ENCODE measurements around the gene POGLUT3.

DNA sequence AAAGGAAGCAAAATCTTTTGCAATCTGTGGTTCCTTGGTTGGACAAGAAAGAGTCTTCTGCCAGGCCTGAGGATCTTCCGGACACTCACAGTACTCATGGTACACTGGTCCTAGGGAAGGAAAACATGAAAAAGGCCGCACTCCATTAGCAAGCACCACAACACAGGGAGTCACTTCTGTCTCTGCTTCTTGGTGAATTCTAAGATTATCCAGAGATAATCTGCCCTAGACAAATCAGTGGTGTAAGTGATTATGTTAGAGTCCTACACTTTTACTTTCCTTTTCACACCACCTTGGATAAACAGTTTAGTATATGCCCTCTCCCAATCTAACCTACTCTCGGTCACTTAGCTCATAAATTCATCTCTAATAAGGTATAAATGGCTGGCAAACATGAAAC, 11.9 kb downstream of the POGLUT3 start:
- TF ChIP-seq, protein P1, sequence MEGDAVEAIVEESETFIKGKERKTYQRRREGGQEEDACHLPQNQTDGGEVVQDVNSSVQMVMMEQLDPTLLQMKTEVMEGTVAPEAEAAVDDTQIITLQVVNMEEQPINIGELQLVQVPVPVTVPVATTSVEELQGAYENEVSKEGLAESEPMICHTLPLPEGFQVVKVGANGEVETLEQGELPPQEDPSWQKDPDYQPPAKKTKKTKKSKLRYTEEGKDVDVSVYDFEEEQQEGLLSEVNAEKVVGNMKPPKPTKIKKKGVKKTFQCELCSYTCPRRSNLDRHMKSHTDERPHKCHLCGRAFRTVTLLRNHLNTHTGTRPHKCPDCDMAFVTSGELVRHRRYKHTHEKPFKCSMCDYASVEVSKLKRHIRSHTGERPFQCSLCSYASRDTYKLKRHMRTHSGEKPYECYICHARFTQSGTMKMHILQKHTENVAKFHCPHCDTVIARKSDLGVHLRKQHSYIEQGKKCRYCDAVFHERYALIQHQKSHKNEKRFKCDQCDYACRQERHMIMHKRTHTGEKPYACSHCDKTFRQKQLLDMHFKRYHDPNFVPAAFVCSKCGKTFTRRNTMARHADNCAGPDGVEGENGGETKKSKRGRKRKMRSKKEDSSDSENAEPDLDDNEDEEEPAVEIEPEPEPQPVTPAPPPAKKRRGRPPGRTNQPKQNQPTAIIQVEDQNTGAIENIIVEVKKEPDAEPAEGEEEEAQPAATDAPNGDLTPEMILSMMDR (IDR thresholded peaks at IDR 0.05), result no peak
- TF ChIP-seq EZH2 (IDR thresholded peaks at IDR 0.05), result no peak
- TF ChIP-seq EZH2phosphoT487 (IDR thresholded peaks at IDR 0.05), result no peak

All from neural progenitor cell (in vitro differentiated cells).